ENCODE measurements around the gene LANCL3.

DNA sequence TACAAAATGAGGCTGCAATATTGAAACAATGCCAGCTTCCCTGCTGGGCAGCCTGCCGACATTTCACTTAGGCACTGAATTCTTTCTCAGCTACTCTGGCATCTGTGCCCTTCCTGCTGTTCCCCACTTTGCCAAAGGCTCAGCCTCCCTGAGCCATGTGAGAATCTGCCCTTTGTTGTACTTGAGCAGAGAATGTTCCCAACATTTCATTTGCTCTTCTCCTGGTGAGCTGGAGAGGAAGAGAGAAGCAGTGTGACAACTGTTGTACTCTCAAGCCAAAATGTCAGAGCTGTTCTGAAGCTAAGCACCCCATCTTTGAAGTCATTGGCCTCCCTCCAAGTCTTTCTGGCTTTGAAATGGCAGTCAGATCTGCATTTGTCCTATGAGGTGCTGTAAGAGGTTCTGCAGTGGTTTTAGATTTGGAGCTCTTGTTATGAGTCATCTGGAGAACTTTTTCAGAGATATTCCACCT is 32.5 kb downstream of the LANCL3 start:
- TF ChIP-seq TAF1 (IDR thresholded peaks at IDR 0.05; ENCODE audit: low read depth) (no peak), TCF12 (IDR thresholded peaks at IDR 0.05; ENCODE audit: low read depth) (no peak), EP300 (IDR thresholded peaks at IDR 0.05; ENCODE audit: borderline replicate concordance) (no peak), EGR1 (IDR thresholded peaks at IDR 0.05) (no peak)
- TF ChIP-seq, protein P1, sequence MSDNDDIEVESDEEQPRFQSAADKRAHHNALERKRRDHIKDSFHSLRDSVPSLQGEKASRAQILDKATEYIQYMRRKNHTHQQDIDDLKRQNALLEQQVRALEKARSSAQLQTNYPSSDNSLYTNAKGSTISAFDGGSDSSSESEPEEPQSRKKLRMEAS (IDR thresholded peaks at IDR 0.05) = no peak
- TF ChIP-seq, protein P2, sequence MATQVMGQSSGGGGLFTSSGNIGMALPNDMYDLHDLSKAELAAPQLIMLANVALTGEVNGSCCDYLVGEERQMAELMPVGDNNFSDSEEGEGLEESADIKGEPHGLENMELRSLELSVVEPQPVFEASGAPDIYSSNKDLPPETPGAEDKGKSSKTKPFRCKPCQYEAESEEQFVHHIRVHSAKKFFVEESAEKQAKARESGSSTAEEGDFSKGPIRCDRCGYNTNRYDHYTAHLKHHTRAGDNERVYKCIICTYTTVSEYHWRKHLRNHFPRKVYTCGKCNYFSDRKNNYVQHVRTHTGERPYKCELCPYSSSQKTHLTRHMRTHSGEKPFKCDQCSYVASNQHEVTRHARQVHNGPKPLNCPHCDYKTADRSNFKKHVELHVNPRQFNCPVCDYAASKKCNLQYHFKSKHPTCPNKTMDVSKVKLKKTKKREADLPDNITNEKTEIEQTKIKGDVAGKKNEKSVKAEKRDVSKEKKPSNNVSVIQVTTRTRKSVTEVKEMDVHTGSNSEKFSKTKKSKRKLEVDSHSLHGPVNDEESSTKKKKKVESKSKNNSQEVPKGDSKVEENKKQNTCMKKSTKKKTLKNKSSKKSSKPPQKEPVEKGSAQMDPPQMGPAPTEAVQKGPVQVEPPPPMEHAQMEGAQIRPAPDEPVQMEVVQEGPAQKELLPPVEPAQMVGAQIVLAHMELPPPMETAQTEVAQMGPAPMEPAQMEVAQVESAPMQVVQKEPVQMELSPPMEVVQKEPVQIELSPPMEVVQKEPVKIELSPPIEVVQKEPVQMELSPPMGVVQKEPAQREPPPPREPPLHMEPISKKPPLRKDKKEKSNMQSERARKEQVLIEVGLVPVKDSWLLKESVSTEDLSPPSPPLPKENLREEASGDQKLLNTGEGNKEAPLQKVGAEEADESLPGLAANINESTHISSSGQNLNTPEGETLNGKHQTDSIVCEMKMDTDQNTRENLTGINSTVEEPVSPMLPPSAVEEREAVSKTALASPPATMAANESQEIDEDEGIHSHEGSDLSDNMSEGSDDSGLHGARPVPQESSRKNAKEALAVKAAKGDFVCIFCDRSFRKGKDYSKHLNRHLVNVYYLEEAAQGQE (IDR thresholded peaks at IDR 0.05; ENCODE audit: low read depth) = no peak

All from Ishikawa (cell line).